ENCODE data around the gene SLC34A2.

Gene SLC34A2

DNA sequence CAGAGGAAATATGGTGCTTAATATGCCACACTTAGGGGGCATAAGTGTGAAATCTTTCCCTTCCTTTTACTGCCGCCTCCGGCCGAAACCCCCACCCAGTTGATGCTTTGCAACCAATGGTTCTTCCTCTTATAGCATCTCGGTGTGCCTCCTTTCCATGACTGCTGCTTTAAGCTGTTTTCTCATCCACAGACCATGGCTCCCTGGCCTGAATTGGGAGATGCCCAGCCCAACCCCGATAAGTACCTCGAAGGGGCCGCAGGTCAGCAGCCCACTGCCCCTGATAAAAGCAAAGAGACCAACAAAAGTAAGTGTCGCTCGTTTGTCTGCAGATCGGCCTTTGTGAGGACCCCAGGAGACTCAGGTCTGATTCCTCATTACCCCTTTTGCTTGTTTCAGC lies 6.7 kb downstream of the SLC34A2 start:
- DNase-seq: no peak

DNA sequence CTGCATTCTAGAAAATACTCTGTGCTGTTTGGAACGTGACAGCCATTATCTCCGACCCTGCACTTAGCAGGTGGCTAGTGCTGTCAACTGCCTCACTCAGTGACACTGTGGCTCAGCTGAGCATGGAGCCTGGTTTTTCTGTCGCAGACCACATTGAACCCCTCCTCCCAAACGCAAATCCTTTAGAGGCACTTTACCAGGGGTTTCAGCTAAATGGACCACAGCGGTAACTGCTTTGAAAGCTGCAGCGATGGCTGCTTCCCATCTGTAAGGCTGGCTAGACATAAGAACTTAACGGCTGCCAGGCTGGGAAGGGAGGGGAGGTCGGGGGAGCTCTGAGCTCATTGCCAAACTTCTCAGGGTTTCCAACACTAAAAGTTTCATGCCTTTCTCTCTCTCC lies 8.1 kb downstream of the SLC34A2 start:
- no peak for DNase-seq

DNA sequence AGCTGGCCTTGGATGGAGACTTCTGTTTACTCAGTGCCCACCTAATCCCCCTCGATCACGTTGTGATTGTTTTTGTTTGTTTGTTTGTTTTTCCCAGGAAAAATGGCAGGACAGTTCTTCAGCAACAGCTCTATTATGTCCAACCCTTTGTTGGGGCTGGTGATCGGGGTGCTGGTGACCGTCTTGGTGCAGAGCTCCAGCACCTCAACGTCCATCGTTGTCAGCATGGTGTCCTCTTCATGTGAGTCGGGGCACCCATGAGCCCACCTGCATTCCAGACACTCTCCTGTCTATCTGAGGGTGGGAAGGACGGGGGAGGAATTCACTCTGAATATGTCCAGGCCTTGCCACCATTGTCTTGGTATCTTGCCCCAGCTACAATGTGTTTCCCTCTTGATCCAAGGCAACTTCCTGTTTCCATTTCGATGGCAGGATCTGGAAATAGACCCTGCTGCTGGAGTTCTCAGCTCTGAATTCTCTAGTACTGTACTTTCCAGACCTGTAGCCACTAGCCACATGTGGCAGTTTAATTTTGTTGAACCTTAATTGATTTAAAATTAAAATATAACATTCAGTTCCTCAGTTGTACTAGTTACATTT lies 10.5 kb downstream of the SLC34A2 start:
- DNase-seq: no peak

DNA sequence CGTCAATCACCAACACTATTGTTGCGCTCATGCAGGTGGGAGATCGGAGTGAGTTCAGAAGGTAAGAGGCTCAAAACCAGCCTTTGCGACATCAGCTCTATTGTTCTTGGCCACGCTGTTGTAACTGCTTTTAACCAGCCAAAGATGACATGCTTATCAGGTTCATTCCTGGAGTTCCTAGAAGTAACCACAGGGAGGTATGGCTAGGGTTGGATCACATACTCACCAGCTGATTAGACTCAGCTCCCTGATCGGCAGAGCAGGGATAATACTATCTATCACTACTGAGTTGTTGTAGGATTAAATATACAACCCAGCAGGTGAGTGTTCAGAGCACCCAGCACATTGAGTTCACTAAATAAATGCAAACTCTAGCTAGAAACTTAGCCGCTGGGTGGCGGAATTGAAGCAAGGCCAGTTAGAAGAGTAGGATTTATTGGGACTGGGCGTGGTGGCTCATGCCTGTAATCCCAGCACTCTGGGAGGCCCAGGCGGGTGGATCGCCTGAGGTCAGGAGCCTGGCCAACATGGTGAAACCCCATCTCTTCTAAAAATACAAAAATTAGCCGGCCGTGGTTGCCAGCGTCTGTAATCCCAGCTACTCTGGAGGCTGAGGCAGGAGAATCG lies 12.4 kb downstream of the SLC34A2 start:
- no peak for DNase-seq

DNA sequence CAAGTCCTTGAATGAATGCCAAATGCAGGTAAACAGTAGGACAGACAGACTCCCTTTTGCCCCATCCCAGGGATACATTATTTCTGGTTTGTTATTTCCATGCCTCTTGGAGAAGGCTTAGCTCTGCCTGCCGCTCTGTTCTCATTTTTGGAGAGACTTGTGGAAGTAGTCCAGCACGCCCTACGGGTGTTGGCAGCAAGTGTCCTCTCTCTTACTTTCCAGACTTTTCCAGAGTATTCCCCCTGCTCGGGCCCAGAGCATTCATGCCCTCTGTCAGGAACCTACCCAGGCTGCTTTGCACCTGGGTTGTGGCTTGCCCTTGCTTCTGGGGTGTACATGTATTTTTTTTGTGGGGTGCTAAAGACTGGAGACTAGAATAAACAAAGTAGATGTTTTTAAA lies 15.3 kb downstream of the SLC34A2 start:
- no peak for DNase-seq

DNA sequence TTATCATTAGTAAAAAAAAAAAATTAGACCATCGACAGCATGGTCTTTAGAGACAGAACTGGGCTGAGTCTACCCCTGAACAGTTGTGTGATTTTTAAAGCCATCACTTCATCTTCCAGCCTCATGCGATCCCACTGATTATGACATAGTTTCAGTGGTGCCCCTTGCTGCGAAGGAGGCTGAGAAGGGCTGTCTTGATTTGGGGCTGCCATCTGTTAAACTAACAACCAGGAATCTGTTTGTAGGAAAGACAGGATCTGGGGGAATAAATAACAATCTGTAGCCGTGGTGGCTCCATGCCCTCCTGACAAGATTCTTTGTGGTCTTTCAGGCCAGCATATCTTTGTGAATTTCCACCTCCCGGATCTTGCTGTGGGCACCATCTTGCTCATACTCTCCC lies 17.1 kb downstream of the SLC34A2 start:
- no peak for DNase-seq

DNA sequence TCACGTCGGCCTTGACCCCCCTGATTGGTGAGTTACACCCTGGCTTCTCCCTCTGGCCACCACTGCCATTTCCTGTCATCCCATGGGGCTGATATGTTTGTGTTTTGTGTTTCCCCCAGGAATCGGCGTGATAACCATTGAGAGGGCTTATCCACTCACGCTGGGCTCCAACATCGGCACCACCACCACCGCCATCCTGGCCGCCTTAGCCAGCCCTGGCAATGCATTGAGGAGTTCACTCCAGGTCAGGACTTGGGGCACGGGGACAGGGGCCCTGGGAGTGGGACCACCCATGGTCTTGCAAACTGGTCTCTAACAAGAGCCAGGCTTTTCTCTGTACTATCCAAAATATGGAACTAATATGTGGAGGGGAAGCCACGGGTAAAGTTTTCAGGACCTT lies 18.7 kb downstream of the SLC34A2 start:
- DNase-seq: no peak

DNA sequence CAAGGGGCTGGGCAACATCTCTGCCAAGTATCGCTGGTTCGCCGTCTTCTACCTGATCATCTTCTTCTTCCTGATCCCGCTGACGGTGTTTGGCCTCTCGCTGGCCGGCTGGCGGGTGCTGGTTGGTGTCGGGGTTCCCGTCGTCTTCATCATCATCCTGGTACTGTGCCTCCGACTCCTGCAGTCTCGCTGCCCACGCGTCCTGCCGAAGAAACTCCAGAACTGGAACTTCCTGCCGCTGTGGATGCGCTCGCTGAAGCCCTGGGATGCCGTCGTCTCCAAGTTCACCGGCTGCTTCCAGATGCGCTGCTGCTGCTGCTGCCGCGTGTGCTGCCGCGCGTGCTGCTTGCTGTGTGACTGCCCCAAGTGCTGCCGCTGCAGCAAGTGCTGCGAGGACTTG lies 20.6 kb downstream of the SLC34A2 start:
- no peak for DNase-seq

DNA sequence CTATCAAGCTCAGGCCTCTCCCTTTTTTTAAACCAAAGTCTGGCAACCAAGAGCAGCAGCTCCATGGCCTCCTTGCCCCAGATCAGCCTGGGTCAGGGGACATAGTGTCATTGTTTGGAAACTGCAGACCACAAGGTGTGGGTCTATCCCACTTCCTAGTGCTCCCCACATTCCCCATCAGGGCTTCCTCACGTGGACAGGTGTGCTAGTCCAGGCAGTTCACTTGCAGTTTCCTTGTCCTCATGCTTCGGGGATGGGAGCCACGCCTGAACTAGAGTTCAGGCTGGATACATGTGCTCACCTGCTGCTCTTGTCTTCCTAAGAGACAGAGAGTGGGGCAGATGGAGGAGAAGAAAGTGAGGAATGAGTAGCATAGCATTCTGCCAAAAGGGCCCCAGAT lies 21.5 kb downstream of the SLC34A2 start:
- no peak for DNase-seq

DNA sequence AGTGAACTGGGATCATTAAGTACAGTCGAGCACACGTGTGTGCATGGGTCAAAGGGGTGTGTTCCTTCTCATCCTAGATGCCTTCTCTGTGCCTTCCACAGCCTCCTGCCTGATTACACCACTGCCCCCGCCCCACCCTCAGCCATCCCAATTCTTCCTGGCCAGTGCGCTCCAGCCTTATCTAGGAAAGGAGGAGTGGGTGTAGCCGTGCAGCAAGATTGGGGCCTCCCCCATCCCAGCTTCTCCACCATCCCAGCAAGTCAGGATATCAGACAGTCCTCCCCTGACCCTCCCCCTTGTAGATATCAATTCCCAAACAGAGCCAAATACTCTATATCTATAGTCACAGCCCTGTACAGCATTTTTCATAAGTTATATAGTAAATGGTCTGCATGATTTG lies 22.3 kb downstream of the SLC34A2 start:
- no peak for DNase-seq

DNA sequence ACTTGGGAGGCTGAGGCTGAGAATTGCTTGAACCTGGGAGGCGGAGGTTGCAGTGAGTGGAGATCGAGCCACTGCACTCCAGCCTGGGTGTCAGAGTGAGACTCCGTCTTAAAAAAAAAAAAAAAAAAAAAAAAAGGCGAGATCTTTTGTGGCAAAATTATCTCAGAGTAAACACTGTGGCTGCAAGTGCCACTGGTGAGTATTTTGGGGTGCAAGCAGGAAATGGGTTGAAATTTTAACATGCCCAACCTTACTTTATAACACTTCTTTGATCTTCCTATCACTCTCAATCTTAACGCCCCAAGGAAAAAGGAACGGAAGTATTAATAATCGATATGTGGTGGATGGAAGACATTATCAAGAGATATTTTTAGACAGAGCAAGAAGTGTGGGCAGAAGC lies 32.1 kb downstream of the SLC34A2 start:
- no peak for DNase-seq

DNA sequence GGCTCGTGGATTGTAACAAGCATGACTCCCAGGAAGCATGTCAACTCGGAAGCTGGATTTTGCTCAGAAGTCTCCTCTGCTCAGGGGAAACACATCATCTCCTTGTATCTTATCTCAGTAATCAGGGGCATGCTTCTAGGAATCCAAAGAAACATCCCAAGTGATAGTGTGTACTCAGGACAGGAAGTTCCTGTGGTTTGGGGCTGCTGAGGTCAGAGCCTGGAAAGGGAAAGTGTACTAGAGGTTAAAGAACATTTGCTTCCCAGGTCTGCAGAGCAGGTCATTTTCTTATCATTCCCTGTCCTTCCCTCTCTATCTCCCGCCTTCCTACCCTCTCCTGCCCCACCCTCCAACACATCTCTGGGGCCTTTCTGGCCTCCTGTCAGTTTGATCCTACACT lies 38.8 kb downstream of the SLC34A2 start:
- no peak for DNase-seq

DNA sequence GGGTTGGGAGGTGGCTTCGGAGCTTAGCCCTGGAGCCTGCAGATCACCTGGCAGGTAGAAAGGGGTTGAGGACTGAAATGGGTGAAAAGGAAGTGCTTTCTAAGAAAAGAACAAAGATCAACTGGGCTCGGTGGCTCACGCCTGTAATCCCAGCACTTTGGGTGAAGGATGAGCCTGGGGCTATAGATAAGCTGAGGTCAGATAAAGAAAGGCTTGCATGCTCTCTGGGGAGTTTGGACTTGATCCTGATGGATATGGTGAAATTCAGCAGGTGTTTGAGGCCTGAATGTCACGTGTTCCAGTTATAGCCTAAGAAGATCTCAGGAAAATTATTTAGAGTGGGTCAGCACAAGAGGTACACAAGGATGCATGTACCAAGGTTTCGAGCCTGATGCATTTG lies 40.8 kb downstream of the SLC34A2 start:
- DNase-seq: no peak

DNA sequence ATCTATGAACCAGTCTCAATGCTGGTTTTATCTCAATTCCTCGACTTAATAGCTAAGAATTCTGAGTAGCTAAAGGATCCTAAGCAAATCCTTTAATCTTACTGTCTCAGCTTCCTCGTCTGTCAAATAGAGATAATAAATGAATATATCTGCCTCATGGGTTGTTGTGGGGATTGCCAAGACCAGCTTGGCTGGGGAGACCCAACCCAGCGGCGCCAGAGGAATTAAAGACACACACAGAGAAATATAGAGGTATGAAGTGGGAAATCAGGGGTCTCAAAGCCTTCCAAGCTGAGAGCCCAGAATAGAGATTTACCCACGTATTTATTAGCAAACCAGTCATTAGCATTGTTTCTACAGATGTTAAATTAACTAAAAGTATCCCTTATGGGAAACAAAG lies 41.9 kb downstream of the SLC34A2 start:
- no peak for DNase-seq

DNA sequence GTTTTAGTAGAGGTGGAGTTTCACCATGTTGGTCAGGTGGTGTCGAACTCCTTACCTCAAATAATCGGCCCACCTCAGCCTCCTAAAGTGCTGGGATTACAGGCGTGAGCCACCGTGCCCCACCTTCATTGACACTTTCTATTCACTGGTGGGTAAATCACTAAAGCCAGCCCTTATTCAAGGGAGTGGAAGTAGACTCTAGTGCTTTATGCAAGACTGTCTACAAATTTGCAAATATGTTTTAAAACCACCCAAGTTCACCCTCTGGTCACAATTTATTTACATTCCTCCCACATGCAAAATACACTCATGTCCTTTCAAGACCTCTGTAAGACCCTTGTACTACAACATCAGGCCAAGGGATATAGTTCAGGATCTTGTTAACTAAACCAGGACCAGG lies 45.0 kb downstream of the SLC34A2 start:
- DNase-seq: no peak

DNA sequence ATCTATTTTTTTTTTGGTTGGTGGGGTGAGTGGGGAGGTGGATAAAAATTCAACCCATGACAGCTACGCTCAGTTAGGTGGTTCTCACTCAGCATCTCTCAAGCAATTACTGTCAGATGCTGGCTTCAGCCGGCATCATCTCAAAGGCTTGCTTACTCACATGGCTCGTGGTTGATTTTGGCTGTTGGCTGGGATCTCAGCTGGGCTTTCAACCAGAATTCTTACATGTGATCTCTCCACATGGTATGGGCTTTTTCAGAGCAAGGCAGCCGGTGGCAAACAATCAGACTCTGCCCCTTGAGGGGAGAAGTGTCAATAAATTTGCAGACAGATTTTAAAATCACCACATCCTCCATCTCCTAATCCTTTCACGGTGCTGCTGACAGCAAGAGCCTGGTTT lies 47.2 kb downstream of the SLC34A2 start:
- no peak for DNase-seq

DNA sequence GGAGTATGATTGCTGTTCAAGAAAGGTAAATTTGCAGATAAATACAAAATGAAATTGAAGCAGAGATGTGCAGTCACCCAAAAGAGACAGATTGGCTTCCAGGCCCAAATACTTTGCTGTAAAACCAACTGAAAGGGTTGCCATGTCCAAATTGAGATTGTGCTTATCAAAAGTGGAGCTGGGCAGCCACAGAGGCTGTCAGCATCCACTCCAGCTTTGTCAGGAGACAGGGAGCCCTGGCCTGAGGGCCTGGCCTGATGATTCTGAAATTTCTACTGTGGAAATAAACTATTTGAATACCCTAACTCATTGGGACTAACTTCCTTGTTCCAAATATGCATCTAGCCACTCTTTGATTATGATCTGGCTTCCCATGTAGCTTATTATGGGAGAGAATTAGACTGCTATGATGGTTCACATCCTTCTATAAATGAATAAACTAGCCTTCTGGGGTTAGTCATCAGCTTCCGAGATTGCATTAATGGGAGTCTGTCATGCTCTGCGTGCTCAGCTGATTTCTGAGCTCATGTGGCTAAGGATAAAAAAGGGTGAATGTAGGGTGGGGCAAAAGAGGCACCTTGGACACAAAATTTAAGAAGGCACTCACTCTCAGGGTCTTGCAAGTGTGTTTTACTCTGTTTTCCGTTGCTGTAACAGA lies 48.2 kb downstream of the SLC34A2 start:
- no peak for DNase-seq

DNA sequence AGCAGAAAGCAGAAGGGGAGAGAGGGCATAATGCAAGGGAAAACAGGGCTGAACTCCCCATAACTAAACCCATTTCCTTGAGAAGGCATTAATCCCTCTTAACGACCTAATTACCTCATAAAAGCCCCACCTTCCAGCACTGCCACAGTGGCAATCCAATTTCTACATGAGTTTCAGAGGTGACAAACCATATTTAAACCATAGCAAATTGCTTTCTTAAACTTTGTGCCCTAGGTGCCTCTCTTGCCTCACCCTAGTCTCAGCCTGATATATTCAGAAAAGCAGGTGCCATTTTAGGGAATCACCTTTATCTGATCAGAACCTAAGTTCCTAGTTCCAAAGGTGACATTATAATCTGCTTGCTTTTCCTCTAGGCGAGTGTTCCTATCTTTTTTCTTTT lies 48.9 kb downstream of the SLC34A2 start:
- DNase-seq: no peak

DNA sequence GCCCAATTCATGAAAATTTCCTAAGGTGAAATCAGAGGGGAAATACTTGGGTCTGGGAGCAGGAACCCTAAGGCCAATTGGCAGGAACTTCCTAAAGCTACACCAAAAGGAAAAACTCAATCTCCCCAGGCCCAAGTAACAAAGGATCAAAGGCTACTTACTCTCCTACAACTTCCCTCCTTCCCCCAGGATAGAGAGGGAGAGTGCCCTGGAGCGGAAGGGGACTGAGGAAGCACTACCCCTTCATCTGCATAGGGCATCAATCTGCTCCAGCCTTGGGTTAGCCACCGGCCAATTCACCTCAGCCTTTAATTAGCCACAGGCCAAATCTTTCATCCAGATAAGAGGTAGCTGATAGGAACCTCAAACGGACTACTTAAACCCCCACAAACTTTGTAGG lies 55.0 kb downstream of the SLC34A2 start:
- no peak for DNase-seq

DNA sequence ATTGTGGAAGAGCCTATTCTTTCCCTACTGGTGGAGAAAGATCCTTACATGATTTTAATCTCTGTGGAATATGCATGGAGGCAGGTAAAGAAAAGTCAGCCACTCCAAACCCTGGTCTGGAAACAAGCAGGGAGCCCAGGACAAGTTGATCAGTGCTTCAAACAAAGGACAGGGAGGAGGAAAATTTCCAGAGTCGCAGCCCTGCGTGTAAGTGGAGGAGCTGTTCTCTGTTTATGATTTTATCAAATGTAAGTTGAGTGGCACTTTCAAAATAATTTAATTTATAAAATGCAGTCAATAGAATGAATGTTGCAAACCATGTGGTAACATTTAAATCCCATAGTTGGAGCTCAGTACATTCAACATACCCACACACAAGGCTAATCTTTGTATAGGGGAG lies 57.0 kb downstream of the SLC34A2 start:
- no peak for DNase-seq

DNA sequence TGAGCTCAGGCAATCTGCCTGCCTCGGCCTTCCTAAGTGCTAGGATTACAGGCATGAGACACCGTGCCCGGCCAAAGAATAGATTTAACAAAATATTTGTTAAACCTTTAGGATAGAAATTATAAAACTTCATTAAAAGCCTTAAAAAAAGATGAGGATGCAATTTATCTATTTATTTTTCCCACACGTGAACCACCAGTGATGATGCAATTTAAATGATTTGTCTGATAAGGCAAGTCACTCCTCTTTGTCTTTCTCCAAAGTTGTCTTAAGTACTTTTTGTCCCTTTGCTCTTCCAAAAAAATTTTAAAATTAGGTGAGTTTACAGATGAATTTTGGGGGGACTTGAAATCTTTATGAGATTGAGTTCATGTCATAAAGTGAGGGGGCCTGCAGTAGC lies 58.2 kb downstream of the SLC34A2 start:
- no peak for DNase-seq

DNA sequence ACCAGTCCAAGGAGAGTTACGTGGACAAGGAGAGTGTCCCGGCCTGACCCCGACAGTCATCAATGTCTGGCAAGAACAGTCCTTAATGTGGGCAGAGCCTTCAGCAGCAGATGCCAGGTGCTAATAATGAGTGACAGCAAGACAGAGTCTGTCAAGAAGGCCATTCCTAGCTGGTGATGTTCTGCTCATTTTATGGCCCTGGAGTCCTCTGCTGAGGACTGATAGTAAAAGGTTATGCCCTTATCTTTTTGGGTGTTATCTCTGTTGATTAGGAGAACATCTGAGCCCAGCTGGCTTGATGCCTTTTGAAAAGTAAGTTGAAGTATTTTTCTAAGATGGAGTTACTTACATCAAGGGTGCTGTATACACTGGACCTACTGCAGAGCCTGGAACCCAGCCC lies 67.3 kb downstream of the SLC34A2 start:
- DNase-seq: no peak

DNA sequence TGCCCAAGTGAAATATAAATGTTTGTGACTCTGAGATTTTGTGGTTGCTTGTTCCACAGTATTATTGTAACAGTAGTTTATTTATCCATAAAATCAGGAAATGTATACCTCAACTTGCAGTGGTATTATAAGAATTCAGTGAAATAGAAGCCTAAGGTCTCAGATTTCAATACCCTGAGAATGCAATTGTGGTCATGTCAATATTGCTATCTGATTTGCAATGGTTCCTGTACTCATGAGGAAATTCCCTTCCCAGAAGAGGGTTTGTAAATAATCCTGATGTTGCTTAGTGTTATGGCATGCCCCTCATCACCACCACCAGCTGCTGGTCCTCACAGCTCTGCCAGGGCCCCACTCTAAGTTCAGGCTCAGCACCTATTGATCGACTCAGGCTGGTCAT lies 67.8 kb downstream of the SLC34A2 start:
- no peak for DNase-seq

DNA sequence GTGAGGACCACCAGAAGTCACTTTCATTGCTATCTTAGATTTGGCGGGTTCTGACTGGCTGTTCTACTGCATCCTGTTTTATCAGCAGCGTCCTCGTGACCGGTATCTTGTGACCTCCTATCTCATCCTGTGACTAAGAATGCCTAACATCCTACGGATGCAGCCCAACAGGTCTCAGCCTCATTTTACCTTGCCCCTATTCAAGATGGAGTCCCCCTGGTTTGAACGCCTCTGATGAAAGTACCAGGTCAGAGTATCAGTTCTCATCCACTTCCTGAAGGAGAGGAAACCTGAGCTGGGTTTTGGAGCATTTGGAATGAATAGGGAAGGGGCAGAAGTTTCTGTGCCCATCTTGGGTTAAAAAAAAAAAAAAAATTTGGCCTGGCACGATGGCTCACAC lies 70.2 kb downstream of the SLC34A2 start:
- DNase-seq: no peak

All from AML-193 (cell line).